PC-9 (cell line): ENCODE results near the gene MRPL43.
A peak's percentile ranks its signal among the peaks of the same experiment; 100 is the strongest.

ENCODE experiments used
- CTCF ChIP-seq: fragments of 200-600 bp; sonication (generic); conservative IDR thresholded peaks from 2 replicates; pipeline ENCODE4 v1.6.1; 2017; ENCODE audit warnings: mixed run types, antibody characterized with exemption, mild to moderate bottlenecking, moderate library complexity
- EZH2 ChIP-seq: fragments of 200-600 bp; sonication (generic); IDR thresholded peaks from 2 replicates; pipeline ENCODE4 v1.8.0; 2017; ENCODE audit warnings: antibody characterized with exemption, low read depth

GRCh38 chr10:101018600-101019439 lies 31.5 kb upstream of the MRPL43 start:
- TF ChIP-seq CTCF (peak; percentile 72), EZH2 (no peak)
